GM18507 (cell line): Measurements from ENCODE around the gene TSSK2.

Experiments used
- DNase-seq: peaks from one replicate; pipeline ENCODE4 v3.0.0; 2011; ENCODE audit warnings: low read depth; ENCODE audit not compliant: insufficient read length; ENCODE audit errors: extremely low spot score
- FAIRE-seq: peaks from 2 replicates; lab custom pipeline; 2011; peaks lifted over from hg19 to GRCh38; lab: Jason Lieb, UNC

The TSSK2 gene

DNA sequence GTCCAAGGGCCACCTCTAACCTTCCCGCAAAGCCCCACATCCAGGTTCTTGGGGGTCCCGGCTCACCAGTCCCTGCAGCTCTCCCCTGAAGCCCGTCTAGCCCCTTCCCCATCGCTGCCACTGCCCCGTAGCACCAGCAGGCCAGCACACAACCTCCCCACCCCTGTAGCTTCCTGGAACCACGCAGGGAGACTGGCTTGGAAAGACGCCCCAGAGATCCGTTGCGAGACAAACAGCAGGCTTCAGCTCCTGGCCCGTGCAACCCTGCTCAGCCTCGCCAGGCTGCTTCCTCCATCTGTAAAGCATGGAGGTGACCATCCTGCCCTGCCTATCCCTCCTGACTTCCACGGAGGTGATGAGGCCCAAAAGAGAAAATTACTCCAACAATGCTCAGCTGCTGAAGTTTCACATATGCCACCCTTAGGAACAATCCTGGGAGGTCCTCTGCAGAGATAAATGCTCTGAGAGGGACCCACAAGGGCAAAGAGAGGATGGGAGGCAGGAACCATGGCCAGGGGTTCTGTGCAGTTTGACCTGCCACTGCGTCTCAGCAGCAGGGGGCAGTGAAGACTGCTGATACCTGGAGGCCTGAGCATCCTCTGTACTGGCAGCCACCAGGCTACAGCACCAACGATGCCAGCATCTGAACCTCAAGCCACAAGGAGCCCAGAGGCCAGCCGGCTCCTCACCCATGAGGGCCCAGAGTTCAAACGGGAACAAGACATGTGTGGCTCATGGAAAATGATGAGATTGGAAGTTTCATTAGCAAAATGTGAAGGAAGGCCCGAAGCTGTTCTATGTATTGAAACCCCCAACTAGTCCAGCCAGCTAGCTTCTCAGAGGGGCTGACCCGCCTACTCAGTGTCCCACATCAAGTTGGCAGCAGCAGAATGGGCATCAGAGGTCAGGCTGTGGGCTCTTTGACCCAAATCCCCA lies 25.0 kb upstream of the TSSK2 start:
- DNase-seq (no peak), FAIRE-seq (no peak)

GRCh38 chr22:19106886-19107729 lies 24.0 kb upstream of the TSSK2 start:
- DNase-seq: no peak
- no peak for FAIRE-seq

DNA sequence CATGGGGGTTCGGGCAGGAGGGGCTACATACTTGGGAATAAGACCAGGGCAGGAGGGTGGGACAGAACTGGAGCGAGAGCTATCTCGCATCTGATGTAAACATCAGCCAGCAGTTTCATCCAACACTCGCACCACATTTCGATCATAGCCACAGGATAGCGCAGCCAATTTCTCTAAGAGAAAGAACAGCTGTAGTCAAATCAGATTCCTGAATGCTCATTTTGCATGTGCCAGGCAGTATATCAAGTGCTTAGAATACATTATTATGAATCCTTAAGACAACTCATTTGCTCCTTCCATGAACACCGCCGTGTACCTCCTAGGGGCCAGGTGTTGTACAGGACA lies 23.4 kb upstream of the TSSK2 start:
- DNase-seq: no peak
- FAIRE-seq: no peak

DNA sequence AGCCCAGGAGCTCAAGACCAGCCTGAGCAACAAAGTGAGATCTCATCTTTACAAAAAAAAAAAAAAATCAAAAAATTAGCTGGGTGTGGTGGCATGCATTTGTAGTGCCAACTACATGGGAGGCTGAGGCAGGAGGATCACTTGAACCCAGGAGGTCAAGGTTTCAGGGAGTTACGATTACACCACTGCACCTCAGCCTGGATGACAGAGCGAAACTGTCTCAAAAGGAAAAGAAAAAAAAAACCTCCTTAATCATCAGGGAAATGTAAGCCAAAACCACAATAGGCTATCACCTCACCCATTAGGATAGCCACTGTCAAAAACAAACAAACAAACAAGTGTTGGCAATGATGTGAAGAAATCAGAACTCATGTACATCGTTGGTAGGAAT lies 22.3 kb upstream of the TSSK2 start:
- FAIRE-seq: no peak
- no peak for DNase-seq

DNA sequence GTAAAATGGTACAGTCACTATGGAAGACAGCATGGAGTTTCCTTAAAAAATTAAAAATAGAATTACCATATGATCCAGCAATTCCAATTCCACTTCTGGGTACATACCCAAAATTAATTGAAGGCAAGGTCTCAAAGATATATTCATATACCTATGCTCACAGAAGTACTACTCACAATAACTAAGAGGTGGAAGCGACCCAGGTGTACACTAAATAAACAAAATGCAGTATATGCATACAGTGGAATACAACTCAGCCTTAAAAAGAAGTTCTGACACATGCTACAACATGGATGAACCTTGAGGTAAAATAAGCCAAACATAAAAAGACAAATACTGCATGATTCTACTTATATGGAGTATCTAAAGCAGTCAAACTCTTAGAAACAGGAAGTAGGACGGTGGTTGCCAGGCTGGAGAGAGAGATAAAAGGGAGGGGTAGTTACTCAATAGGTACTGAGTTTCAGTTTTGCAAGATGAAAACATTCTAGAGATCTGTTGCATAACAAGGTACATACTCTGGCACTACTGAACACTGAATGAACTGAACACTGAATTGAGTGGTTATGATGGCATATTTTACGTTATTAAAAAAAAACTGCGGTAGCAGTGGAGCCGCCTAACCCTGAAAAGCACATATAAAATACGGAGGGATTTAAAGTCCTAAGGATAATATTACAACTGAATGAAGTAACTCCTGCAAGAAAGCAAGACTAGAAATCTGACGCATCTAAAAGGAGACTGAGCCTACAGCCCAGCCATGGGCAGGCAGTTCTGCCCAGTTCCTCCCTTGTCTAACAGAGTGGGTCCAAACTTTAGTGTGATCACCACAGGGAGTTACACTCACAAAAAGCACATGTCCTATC lies 21.7 kb upstream of the TSSK2 start:
- peak; percentile 91 for FAIRE-seq
- no peak for DNase-seq

DNA sequence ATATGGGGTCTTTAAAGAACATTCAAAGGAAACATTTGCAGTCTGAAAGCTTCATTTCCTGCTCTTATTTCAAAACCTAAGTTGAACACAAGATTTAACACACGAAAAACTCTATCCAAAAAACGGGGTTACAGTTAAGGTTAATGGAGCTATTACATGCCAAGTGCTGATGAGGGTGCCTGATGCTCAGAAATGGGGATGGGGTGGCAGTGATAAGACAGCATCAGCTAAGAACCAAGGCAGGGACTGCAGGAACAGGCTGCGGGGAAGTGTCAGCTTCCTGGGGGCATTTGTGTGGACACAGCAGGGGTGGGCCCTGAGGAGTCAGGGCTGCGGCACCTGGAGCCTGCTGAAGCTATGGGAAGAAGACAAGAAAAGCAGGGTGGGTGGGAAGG lies 21.0 kb upstream of the TSSK2 start:
- no peak for DNase-seq
- FAIRE-seq: no peak

DNA sequence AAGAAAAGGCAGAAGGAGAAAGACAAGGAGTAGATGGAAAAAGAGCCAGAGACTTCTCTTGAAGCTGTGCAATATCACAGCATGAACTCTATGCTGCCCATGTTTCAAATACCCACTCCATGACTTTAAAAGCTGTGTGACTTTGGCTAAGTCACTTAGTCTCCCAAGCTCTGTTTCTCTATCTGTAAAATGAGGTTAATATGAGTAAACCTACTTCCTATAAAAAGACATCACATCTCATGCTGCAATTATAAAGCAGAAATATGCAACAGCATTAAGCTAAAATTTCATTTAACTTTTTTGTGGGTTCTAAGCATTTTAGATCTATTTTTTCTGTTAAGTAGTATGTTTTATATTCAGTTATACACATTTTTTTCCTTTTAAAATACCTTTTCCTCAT lies 20.5 kb upstream of the TSSK2 start:
- FAIRE-seq: no peak

GRCh38 chr22:19111140-19111539 lies 20.0 kb upstream of the TSSK2 start:
- DNase-seq (no peak), FAIRE-seq (no peak)

More for the DNA sequence above, 20.5 kb upstream of the TSSK2 start:
- DNase-seq: no peak

GRCh38 chr22:19111584-19111983 lies 19.5 kb upstream of the TSSK2 start:
- DNase-seq: no peak
- FAIRE-seq: no peak

DNA sequence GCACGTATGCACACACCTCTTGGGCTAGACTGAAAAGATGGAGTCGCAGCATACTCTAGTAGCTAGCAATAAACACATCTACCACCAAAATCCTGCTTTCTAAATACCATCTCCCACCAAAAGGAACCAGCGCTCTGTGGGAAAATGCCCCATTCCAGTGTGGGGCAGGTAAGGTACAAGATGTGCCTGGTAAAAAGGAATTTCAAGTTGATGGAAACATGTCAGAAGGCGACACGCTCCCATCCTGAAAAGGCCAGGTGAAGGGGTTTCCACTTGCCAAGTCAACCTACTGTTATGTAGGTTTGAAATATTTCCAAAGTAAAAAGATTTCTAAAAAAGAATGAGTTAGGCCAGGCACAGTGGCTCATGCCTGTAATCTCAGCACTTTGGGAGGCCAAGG lies 17.7 kb upstream of the TSSK2 start:
- DNase-seq (no peak), FAIRE-seq (no peak)

DNA sequence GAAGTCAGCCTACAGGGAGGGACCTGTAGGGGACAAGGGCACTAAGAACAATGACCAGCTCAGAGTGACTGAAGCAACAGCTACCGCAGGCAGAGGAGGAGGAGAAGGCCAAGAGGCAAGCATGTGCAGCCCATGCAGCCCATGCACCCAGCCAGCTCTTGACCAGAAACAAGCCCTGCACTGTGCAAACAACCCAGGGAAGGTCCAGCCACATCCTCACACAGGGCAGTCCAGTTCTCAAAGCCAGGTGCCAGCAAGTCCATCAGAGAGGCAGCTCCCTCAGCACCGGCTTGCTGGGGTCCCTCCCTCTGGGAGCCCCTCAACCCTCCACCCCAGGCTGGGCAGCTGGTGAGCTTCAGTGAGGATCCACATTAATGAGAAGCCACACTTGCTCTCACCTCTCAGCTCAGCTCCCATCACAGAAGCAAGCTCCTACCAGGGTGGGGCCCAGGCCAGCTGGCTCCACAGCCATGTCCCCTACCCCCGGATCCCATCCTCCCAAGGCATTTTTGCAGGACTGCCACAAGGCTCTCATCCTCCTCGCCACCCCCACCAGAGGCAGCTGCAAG lies 16.0 kb upstream of the TSSK2 start:
- no peak for FAIRE-seq
- DNase-seq: no peak

DNA sequence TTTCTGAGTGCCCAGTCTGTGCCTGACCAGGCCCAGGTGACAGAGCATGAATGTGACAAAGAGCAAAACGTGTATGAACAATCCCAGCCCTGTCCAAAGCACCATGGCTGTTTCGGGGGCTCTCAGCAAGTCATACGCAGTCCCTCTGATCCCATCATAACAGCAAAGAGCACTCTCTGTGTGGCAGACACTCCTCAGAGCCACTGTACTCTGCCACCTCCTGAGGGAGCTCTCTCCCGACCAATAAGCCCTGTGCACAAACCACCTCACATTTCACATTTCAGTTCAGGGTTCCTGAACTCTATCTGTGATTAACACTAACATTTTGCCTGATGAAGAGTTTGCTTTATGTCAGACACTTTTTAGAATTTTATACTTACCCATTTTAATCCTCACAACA lies 15.5 kb upstream of the TSSK2 start:
- FAIRE-seq: peak; percentile 21
- DNase-seq: no peak

DNA sequence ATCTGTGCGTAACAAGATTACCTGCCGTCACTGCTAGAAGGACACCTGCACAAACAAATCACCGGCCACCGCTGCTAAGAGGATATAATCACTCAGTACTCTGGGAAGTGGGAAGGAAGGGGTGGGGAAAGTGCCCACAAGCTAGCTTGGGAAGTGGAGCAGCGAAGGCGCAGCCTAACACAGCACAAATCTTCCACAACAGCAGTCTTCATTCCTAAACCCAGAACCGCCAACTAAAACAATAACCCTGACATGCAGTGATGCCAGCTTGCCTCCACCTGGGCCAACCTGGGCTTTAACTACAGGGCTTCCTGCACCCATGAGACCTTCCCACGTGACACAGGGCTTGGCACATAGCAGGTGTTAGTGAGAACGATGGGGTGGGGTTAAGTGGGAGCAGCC lies 14.0 kb upstream of the TSSK2 start:
- no peak for FAIRE-seq
- DNase-seq: no peak

GRCh38 chr22:19118329-19118880 lies 12.7 kb upstream of the TSSK2 start:
- DNase-seq (peak; percentile 53), FAIRE-seq (peak; percentile 74)

DNA sequence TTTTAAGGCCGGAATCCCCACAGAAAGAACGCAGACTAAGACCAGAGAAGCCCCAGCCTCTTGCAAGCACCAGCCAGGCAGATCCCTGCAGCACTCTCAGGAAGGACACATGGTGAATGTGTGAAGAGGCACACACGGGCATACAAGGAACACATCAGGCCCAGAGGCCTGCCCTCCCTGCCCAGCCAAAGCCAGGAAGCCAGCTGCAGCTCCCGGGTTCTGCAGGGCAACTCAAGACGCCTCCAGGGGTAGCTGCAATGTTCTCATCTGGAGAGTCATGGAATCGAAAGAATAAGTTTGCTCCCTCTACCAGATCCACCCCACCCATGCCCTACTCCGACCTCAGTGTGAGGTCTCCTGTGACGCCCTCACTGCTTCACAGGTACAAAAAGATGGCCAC lies 11.2 kb upstream of the TSSK2 start:
- DNase-seq (no peak), FAIRE-seq (no peak)

DNA sequence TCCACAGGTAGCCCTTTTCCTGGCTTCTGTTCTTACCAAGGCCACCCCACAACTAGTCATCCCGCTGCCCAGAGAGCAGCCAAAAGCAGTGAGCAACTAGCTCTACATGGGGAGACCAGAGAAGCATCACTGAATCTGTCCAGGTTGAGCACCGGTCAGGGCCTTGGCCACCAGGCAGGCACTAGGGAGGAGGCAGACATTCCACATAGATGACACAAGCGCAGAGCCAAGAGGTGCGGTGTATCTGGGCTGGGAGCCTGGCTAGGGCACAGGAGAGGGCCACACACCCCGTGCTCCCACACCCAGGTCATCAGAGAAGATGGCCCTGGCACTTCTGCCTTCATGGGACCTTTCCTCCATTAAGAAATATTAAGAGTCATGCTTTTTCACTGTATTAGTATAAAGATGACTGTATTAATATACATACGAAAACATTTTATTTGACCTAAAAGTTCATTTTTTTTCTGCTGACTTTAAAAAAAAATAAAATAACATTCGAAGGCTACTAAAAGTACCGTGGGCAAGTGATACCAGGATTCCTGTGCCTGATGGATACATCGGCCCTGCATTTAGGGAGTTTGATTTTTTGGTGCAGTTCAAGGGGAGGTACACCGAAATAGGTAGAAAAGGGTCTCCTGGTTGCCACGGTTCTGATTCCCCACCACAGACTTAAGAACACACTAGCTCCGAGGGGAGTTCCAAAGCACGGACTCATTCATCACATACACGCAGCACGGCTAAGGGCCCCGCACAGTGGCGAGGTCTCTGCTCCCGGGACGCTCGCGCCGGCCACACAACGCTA lies 10.1 kb upstream of the TSSK2 start:
- no peak for FAIRE-seq

GRCh38 chr22:19121631-19122142 lies 9.4 kb upstream of the TSSK2 start:
- FAIRE-seq (peak; percentile 59), DNase-seq (no peak)

More for the DNA sequence above, 10.1 kb upstream of the TSSK2 start:
- no peak for DNase-seq

DNA sequence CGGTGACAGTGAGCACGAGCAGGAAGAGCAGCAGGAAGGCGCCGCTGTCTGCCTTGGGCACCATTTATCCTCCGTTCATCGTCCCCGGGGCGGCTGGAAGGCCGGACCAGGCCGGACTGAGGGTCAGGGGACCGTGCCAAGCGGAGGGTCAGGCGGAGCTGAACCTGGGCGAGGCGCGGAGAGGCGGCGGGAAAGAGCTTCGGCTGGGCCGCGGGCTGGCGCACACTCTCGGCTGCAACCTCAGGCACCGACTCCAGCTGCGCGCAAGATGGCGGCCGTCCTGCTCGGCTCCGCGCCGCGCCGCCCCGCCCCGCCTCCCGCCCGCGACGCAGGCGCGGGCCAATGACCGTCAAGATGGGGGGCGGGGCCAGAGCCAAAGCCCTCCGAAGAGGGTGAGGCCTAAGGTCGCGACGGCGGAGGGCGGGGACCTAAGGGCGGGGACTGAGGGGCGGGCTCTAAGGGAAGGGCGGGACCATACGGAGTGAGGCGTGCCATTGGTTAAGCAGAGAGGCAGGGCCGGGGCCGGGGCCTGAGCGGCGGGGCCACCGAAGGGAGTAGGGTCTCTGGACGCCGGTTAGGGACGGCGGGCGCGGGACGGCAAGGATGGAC lies 8.9 kb upstream of the TSSK2 start, which contains the start of gene DGCR2:
Gene DGCR2, minus strand, starts transcription at position 270 of the 609 bp plus-strand sequence. Its CDS starts 206 bp downstream, at position 64.
- peak; percentile 94 for FAIRE-seq
- peak; percentile 99 for DNase-seq
